Neural cell (in vitro differentiated cells): Measurements from ENCODE around the gene THG1L.

Experiments
- CTCF ChIP-seq: fragments of 450-650 bp; IDR thresholded peaks from 2 replicates; pipeline ENCODE4 v1.5.1; 2014; ENCODE audit warnings: antibody characterized with exemption, mild to moderate bottlenecking, moderate library complexity; ENCODE audit not compliant: poor library complexity, severe bottlenecking
- EP300 ChIP-seq: fragments of 450-650 bp; conservative IDR thresholded peaks from 2 replicates; pipeline ENCODE4 v1.6.1; 2014; ENCODE audit warnings: antibody characterized with exemption, mild to moderate bottlenecking, moderate library complexity; ENCODE audit not compliant: poor library complexity, severe bottlenecking
- EZH2 ChIP-seq: fragments of 200-600, 300-800 bp; shearing (Covaris generic), sonication (generic); IDR thresholded peaks from 2 replicates; pipeline ENCODE4 v1.6.1; 2014; ENCODE audit warnings: antibody characterized with exemption, low read length, borderline replicate concordance, mild to moderate bottlenecking; ENCODE audit not compliant: insufficient read depth, poor library complexity, severe bottlenecking
- MXI1 ChIP-seq: fragments of 450-650 bp; conservative IDR thresholded peaks from 2 replicates; pipeline ENCODE4 v1.6.1; 2014; ENCODE audit warnings: antibody characterized with exemption, mild to moderate bottlenecking; ENCODE audit not compliant: poor library complexity, severe bottlenecking
- POLR2AphosphoS5 ChIP-seq: IDR thresholded peaks from 2 replicates; pipeline ENCODE4 v1.6.1; 2012
- RAD21 ChIP-seq: fragments of 450-650 bp; conservative IDR thresholded peaks from 2 replicates; pipeline ENCODE4 v1.6.1; 2014; ENCODE audit warnings: antibody characterized with exemption, mild to moderate bottlenecking, moderate library complexity
- REST ChIP-seq: IDR thresholded peaks from 2 replicates; pipeline ENCODE4 v1.6.1; 2012; ENCODE audit warnings: borderline replicate concordance
- SMC3 ChIP-seq: fragments of 450-650 bp; conservative IDR thresholded peaks from 2 replicates; pipeline ENCODE4 v1.6.1; 2014; ENCODE audit warnings: antibody characterized with exemption, mild to moderate bottlenecking, moderate library complexity; ENCODE audit not compliant: poor library complexity
- TAF1 ChIP-seq: IDR thresholded peaks from 2 replicates; pipeline ENCODE4 v1.6.1; 2012; ENCODE audit warnings: low read depth

- no peak for TF ChIP-seq CTCF
- no peak for TF ChIP-seq EP300
- no peak for TF ChIP-seq POLR2AphosphoS5
- no peak for TF ChIP-seq RAD21
- TF ChIP-seq EZH2, result no peak
- no peak for TF ChIP-seq SMC3
- TF ChIP-seq REST, result no peak
- no peak for TF ChIP-seq TAF1
- no peak for TF ChIP-seq MXI1
These were observed 16.7 kb upstream of the THG1L start for GRCh38 chr5:157714596-157714864.
